DOHH2 (cell line): ENCODE measurements around the gene DCAF4.

Source experiments
- H3F3A ChIP-seq: fragments of 200-600 bp; sonication (generic), shearing (Covaris generic); 2 replicates; pipeline ENCODE4 v1.6.0; 2016; ENCODE audit warnings: antibody characterized with exemption, mild to moderate bottlenecking; ENCODE audit not compliant: control insufficient read depth, insufficient read depth
- H3K27ac ChIP-seq: fragments of 200-600 bp; sonication (generic); 2 replicates; pipeline ENCODE4 v1.5.1; 2014; ENCODE audit warnings: low read depth, mild to moderate bottlenecking, low read length, moderate library complexity
- H3K27me3 ChIP-seq: fragments of 200-600 bp; sonication (generic); 2 replicates; pipeline ENCODE4 v1.6.1; 2014; ENCODE audit warnings: mild to moderate bottlenecking, low read length, mixed read lengths; ENCODE audit not compliant: control insufficient read depth
- H3K36me3 ChIP-seq: fragments of 200-600 bp; sonication (generic); 2 replicates; pipeline ENCODE4 v1.6.1; 2014; ENCODE audit warnings: mild to moderate bottlenecking, low read length, moderate library complexity, mixed read lengths; ENCODE audit not compliant: control insufficient read depth
- H3K4me1 ChIP-seq: fragments of 200-600 bp; sonication (generic); 2 replicates; pipeline ENCODE4 v1.6.1; 2014; ENCODE audit warnings: mild to moderate bottlenecking, low read length, mixed read lengths; ENCODE audit not compliant: control insufficient read depth
- H3K4me2 ChIP-seq: fragments of 200-600 bp; sonication (generic); 2 replicates; pipeline ENCODE4 v1.6.0; 2014; ENCODE audit warnings: mild to moderate bottlenecking, low read length, moderate library complexity
- H3K4me3 ChIP-seq: fragments of 200-600 bp; sonication (generic); 2 replicates; pipeline ENCODE4 v1.5.1; 2014; ENCODE audit warnings: mild to moderate bottlenecking, low read length, mixed read lengths
- H3K79me2 ChIP-seq: fragments of 200-600 bp; sonication (generic); 2 replicates; pipeline ENCODE4 v1.6.1; 2014; ENCODE audit warnings: mild to moderate bottlenecking, low read length, mixed read lengths; ENCODE audit not compliant: control insufficient read depth
- H3K9me2 ChIP-seq: fragments of 200-600 bp; sonication (generic); replicated peaks from 2 replicates; pipeline ENCODE4 v1.6.1; 2014; ENCODE audit warnings: mild to moderate bottlenecking, low read length, mixed read lengths; ENCODE audit not compliant: control insufficient read depth
- H3K9me3 ChIP-seq: fragments of 200-600 bp; sonication (generic); 2 replicates; pipeline ENCODE4 v1.6.1; 2014; ENCODE audit warnings: antibody characterized with exemption, low read length, mixed read lengths; ENCODE audit not compliant: control insufficient read depth, insufficient read depth
- H4K20me1 ChIP-seq: fragments of 200-600 bp; sonication (generic); 2 replicates; pipeline ENCODE4 v1.6.0; 2014; ENCODE audit warnings: low read depth, mild to moderate bottlenecking, antibody characterized with exemption, low read length, moderate library complexity; ENCODE audit not compliant: control insufficient read depth, insufficient read depth
- EZH2phosphoT487 ChIP-seq: fragments of 200-600 bp; sonication (generic); IDR thresholded peaks from 2 replicates; pipeline ENCODE4 v1.6.1; 2017; ENCODE audit warnings: borderline replicate concordance, mild to moderate bottlenecking, antibody characterized with exemption, low read length, moderate library complexity, mixed read lengths
- TF ChIP-seq, protein P1 (sequence below): fragments of 200-600 bp; sonication (generic); IDR thresholded peaks from one replicate; pipeline ENCODE4 v1.5.1; 2014; ENCODE audit warnings: antibody characterized with exemption, mild to moderate bottlenecking, low read depth, low read length; ENCODE audit not compliant: poor library complexity, severe bottlenecking

Gene DCAF4

GRCh38 chr14:72962829-72963312 is 36.6 kb downstream of the DCAF4 start:
- Histone ChIP-seq H3K36me3 (peaks cover 20% of the 10 kb centered on the region), H3F3A (no peaks in the 10 kb centered on the region), H3K27ac (no peak overlapping the region), H3K4me3 (no peak overlapping the region), H4K20me1 (no peaks in the 10 kb centered on the region), H3K4me1 (no peaks in the 10 kb centered on the region), H3K9me3 (no peaks in the 10 kb centered on the region), H3K79me2 (no peaks in the 10 kb centered on the region), H3K27me3 (no peaks in the 10 kb centered on the region), H3K9me2 (no peaks in the 10 kb centered on the region), H3K4me2 (no peak overlapping the region)
- TF ChIP-seq, protein P1, sequence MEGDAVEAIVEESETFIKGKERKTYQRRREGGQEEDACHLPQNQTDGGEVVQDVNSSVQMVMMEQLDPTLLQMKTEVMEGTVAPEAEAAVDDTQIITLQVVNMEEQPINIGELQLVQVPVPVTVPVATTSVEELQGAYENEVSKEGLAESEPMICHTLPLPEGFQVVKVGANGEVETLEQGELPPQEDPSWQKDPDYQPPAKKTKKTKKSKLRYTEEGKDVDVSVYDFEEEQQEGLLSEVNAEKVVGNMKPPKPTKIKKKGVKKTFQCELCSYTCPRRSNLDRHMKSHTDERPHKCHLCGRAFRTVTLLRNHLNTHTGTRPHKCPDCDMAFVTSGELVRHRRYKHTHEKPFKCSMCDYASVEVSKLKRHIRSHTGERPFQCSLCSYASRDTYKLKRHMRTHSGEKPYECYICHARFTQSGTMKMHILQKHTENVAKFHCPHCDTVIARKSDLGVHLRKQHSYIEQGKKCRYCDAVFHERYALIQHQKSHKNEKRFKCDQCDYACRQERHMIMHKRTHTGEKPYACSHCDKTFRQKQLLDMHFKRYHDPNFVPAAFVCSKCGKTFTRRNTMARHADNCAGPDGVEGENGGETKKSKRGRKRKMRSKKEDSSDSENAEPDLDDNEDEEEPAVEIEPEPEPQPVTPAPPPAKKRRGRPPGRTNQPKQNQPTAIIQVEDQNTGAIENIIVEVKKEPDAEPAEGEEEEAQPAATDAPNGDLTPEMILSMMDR = no peak
- no peak for TF ChIP-seq EZH2phosphoT487

DNA sequence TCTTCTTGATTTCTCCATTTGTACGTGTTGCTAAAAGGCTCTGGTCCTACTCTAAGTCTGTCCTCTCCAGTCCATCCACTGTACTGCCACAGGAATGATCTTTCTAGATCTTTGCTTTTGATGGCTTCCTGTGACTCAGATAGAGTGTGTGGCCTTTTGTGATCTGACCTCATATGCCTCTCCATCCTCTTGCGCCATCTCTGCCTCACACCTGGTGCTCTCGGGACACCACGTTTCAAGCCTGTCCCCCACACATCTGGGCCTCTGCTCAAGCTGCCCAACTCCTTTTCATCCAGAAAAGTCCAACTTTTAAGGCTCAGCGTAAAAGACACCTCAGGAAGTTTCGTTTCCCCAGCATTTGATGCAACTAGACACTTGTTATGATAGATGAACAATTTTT is 39.0 kb downstream of the DCAF4 start:
- Histone ChIP-seq H3K36me3 (peaks cover 7% of the 10 kb centered on the region), H3K9me3 (no peaks in the 10 kb centered on the region), H3K4me1 (no peaks in the 10 kb centered on the region), H3K27ac (no peak overlapping the region), H4K20me1 (no peaks in the 10 kb centered on the region), H3F3A (no peaks in the 10 kb centered on the region), H3K9me2 (no peaks in the 10 kb centered on the region), H3K79me2 (no peaks in the 10 kb centered on the region), H3K4me3 (no peak overlapping the region), H3K27me3 (no peaks in the 10 kb centered on the region), H3K4me2 (no peak overlapping the region)
- TF ChIP-seq EZH2phosphoT487 = no peak
- TF ChIP-seq, protein P1 = no peak

- Histone ChIP-seq H3K9me3 (no peaks in the 10 kb centered on the region), H3K79me2 (no peaks in the 10 kb centered on the region), H4K20me1 (no peaks in the 10 kb centered on the region), H3K27ac (no peak overlapping the region), H3K4me2 (no peak overlapping the region), H3K27me3 (no peaks in the 10 kb centered on the region), H3K36me3 (peaks cover 4% of the 10 kb centered on the region), H3F3A (no peaks in the 10 kb centered on the region), H3K4me3 (no peak overlapping the region), H3K9me2 (no peaks in the 10 kb centered on the region), H3K4me1 (no peaks in the 10 kb centered on the region)
- TF ChIP-seq, protein P1 = no peak
- TF ChIP-seq EZH2phosphoT487 = no peak
Observed at GRCh38 chr14:72966038-72966437, 39.8 kb downstream of the DCAF4 start.
